ENCODE measurements around the gene NPNT.

NPNT gene

DNA sequence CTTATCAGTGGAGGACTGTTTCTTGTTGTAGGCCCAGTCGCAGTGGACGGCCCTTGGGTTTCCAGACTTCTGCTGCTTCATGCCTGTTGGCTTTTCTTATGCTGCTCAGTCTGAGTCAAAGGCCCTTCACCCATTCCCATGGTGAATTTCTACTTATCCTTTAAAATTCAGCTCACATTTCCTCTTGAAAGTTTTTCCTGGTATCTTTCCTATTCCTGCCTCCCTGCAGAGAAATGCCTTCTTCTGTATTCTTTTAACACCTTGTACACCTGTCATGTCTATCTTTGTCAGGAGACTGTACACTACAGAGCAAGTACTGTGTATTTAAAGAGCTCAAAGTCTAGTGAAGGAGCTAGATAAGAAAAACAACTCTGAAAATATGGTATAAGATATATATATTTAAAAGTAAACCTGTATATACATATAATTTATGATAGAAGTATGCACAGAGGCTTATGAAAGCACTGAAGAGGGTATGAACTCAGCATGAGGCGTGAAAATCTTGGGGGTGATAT is 22.0 kb downstream of the NPNT start:
- no peak for DNase-seq (ENCODE audit: low spot score)

DNA sequence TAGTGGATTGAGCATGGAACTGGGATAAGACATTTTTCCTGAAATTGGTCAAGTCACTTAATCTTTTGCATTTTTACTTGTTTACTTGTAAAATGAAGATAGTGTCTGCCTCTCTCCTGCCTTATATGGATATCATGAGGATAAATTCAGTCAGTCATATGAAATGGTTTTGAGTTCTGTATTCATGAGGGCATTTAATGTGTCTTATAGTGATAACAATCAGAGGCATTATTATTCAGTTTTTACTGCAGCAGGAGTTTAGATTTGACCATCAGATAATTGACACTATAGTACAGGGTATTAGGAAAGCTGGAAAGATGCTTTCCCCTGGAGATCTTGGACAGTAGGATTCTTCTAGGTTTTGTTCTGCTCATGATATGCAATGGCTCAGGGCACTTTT is 26.0 kb downstream of the NPNT start:
- no peak for DNase-seq (ENCODE audit: low spot score)

DNA sequence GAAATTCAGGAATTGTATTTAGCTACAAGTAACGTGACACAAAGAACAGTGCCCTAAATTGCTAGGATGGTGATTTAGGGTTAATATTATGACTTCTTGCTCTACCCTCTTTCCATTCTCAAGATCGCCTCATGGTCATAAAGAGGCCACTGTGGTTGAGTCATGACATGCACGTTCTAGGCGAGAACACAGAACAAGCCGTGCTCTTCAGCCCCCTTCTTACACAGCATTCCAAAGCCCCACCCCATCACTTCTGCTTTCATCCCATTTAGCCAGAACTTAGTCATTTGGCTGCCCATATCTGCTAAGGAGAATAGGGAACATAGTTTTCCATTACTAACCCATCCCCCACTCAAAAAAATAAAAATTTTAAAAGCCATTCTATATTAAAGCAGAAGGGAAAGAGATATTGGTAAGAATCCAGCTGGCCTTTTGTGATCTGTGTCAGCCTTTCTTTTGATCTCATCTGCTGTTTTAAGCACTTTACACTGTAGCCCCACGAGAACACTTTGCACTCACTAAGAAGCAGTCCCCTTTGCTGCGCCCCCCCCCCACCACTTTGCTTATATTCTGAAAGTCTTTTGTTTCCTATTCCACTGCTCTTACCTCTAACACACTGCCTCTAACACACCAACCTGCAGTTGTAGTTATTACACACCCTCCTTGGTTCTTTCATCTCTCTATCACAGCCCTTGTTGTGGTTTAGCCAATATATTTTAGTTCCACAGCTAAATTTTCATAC is 28.4 kb downstream of the NPNT start:
- no peak for DNase-seq (ENCODE audit: low spot score)

DNA sequence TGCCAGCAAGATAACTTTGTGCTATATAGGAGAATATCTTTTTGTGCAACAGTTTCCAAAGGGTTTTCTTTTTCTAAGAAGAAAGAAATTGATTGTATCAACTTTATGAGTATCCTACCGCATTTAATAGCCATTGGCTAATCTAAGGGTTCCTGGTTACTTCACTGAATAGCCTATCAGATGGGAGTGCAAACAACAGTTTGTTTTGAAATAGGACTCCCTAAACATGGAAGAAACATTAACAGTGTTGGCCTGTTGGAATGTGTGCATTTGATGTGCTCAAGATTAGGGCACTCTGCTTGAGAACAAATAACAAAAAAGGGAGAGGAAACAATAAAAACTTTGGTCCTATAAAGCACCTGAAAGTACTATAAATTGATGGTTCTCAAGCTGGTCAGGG is 29.1 kb downstream of the NPNT start:
- DNase-seq (ENCODE audit: low spot score), result no peak

DNA sequence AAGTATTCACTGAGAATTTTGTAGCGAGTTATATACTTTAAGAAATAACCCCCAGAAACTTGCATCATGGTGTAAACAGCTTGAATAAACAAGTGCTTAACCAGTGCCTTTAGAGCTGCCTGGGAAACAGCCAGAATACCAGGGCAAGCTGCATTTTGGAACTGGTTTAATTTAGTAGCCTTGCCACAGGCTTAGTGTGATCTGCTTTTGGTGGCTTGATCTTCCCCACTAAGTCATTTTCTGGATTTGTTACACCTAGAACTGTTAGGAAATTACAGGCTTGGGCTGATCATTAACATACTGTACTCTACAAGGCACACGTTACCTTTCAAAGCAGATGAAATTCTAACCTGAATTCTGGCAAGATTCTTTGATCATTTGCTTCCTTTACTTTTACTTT is 35.4 kb downstream of the NPNT start:
- DNase-seq (ENCODE audit: low spot score), result no peak

DNA sequence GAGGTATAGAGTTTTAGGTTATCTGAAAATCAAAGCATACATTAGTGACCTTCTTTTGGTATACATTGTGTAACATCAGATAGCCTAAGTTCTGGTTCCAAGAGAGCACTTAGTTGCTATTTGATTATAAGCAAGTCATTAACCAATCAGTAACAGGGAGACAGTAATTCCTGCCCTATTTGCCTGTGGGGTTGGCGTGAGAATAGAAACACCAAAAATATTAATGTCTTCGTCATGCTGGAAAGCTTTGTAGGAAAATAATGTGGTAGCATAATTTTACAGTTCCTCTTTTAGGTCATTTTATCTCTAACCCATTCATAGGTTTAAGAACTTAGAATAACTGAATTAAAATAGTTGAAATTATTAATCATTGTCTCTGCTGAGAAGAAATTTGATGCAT is 37.8 kb downstream of the NPNT start:
- DNase-seq (ENCODE audit: low spot score), result no peak

DNA sequence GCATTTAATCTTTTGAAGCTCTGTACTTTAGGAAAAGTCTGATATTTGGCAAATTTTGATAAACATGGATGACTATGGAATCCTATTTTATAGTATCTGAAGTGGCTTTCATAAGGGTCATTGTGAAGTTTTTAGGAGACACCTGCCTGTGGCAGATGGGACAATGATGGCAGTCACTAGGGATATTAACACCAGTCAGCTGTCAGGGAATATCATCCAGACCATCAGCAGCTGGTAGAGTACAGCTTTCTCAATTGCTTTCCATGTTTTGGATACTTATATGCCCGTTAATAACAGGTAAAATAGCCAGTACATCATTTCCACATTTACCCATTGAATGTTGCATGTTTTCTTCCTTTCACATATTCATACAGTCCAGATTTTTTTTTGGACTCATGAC is 39.1 kb downstream of the NPNT start:
- no peak for DNase-seq (ENCODE audit: low spot score)

DNA sequence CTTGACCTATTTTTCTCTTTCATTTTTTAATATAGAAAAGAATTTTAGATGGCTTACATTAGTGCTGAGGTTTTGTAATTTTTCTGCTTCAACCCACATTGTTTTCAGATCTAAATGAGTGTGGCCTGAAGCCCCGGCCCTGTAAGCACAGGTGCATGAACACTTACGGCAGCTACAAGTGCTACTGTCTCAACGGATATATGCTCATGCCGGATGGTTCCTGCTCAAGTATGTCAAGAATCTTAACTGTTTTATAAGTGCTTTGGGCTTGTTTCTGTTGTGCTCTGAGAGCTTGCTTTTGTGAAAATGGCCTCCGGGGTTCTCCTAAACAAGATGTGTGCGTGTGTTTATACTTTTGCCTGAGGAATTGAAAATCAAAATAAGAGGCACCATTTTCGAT is 41.6 kb downstream of the NPNT start:
- DNase-seq (ENCODE audit: low spot score), result no peak

DNA sequence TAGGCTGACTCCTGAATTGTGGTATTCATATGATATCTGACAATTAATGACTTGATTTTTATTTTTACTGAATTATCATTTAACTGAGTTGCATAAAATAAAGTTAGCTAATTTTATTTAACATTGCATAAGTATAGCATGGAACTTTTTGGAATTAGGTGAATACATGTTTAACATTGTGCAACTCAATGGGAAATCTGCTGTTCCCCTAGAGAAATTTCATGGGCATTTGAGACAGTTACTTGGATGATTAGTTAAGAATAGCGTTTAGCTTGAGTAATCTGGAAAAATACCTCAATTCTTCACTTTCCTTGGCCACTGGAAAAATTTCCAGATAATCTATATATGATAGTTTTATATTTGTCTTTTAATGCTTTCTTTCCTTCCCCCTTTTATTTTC is 42.5 kb downstream of the NPNT start:
- no peak for DNase-seq (ENCODE audit: low spot score)

DNA sequence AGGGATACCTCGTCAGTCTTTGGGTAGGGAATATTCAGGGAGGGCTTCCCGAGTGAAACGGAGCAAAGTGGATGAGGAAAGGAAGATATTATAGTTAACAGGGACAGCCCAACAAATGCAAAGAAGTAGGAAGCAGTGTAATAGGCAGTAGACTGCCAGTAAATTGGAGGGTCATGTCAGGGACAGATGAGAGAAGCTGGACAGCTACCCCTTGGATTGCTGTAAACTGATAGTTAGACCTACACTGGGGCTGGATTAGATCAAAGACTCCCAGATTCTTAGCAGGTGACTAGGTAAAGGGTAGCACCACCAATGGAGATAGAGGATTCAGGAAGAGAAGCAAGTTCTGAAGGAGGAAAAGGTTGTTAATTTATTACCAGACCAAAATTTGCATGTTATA is 48.0 kb downstream of the NPNT start:
- DNase-seq (ENCODE audit: low spot score), result no peak

DNA sequence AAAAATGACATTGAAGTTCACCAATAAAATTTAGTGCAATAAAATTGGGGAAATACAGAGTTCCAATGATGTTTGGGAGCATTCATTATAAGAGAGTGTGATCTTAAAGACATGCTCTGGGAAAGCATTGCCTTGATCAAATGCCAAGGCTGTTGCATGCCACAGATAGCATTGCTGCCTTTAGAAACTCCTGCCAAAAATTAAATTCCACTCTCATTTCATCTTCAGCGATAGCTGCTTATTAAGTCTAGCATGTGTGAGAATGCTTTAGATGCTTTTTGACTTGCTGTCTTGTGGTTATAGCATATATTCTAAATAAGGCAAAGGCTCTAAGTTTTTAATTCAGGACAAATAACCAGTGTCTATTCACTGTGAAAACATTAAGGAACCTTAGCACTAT is 49.3 kb downstream of the NPNT start:
- DNase-seq (ENCODE audit: low spot score), result no peak

DNA sequence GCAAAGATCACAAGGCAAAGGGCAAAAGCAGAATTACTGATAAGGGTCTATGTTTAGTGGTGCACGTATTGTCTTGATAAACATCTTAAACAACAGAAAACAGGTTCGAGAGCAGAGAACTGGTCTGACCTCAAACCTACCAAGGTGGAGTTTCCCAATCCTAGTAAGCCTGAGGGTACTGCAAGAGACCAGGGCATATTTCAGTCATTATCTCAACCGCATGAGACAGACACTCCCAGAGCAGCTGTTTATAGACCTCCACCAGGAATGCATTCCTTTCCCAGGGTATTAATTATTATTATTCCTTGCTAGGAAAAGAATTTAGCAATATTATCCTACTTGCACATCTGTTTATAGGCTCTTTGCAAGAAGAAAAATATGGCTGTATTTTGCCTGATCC is 51.5 kb downstream of the NPNT start:
- no peak for DNase-seq (ENCODE audit: low spot score)

DNA sequence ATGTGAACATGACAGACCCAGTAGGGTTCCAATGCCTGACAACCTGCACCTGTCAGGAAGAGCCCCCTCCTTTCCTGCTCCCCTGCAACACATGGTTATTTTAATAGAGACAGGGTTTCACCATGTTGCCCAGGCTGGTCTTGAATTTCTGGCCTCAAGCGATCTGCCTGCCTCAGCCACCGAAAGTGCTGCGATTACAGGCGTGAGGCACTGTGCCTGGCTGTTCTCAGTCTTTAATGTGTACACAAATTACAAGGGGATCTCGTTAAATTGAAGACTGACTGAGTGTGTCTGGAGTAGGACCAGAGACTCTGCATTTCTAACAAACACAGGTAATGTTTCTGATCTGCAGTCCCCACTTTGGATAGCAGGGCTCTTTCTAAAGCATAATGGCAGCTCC is 55.4 kb downstream of the NPNT start:
- no peak for DNase-seq (ENCODE audit: low spot score)

DNA sequence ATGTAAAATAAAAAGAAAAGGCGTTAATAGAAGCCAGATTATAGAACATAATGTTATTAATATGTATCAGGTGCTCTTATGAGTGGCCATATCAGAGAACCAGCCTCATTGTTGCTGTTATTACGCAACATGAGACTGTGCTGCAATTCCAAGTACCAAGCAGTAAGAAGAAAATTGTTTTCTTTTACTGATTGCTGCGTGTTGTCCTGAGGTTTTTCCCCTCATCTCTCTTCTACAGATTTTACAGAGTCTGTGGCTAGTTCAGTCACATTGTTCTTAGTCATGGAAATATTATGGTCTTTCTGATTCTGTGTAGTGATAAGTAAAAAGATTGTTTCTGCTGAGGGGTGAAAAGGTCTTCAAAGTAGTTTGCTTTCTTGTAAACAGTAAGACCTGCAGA is 55.9 kb downstream of the NPNT start:
- DNase-seq (ENCODE audit: low spot score), result no peak

DNA sequence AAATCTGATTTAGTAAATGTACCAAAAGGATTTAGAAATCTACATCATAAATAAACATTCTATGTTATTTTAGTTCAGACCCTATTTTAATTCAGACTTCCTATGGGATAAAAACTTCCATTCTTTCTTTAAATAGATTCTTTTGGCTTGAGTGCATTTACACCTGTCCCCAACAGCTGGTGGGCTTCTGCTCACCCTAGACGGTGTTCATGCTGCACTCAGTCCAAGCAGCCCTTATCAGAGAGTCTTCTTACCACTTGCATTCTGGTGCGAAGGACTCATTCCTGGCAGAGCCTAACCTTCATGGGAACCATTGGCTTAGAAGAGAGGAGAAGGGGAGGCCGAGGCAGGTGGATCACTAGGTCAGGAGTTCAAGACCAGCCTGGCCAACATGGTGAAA is 57.3 kb downstream of the NPNT start:
- DNase-seq (ENCODE audit: low spot score), result no peak

DNA sequence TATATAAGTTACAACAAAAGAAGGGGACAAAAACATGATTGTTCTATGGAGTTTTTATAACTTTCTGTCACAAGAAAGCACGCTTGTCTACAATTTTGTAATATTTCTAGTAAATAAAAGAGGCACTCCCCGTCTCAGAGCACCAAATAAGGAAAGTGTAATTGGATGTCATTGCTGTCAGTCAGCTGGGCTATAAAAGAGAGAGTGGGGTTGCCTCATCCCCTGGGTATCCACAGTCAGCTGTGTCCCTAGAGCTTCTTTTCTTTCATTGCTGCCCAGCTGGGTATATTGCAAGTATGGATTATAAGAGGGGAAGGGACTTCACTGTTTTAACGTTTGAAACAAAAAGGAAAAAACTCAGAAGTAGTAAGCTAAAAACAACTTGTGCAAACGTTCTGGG is 61.3 kb downstream of the NPNT start:
- DNase-seq (ENCODE audit: low spot score), result no peak

DNA sequence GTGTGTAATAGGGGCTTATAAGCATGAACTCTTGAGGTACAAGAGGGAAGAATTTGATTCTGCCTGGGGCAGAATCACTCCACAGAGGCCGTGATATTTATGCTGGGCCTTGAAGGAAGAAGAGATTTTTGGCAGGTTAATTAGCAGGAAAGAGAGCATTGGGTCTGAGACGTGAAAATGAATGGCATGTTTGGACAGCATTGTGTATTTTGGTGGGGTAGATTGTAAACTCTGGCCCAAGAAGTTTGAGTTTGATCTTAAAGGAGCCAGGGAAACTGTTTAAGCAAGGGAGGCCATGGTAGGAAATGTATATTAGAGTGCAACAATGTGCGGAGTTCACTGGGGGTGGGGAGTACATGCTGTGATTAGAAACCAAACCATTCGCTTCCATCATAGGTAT is 62.4 kb downstream of the NPNT start:
- DNase-seq (ENCODE audit: low spot score), result no peak

DNA sequence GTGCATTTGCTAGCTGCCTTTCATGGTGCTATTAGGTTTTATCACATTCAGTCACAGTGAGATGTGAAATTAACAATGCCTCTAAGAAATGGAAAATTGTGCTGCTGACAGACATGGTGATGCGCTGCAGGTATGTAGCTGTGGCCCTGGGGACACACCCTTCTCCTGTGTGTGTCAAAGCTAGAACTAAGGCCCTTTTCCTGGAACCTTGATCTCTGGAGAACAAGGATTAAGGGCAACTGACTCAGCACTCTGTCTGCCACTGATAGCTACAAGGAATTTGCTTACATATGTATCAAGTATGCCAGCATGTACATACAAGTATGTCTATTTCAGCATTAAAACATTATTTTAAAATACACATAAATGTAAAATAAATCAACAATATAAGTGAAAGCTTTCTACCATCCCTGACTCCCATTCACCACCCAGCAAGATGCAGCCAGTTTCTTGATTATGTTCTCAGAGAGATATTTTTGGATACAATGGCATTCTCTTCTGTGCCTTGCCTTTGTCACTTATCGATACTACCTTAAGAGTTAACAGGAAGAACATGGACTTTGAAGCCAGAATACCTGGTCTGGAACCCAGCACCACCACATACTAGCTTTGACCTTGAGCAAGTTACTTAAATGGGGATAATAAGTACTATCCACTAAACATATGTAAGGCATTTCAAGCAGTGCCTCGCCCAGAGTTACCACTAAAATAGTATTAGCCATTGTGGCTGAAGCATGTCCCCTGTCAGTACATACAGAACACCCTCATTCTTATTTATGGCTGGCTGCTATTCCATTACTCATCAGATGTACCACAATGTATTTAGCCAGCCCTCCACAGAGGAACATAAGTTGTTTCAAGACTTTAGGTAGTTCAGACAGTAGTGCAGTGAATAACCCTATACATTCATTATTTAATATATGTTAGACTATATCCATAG is 68.5 kb downstream of the NPNT start:
- no peak for DNase-seq (ENCODE audit: low spot score)

DNA sequence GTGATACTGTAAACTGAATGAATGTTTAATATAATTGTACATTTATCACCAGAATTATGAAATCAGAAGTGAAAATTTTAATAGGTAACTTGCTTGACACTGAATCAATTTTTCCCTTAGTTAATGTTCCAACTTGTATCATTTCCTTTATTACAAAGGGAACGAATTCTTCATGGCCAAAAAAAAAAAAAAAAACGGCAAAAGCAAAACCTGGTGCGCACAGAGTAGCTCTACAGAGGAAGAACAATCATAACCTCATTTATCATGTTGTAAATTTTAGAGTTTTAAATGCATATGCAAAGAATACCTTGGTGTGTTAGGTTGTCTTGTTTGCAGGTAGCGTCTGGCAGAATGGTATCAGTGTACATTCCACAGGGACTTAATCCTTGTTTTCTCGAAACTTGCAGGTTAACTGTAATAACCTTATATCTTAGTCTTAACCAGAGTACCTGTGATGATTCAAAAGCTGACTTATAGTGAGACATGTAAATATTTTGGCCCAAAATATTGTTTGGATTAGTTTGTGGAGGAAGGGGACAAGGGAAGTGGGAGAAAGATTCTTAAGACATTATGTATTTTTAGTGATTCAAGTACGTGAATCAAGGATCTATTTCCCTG is 70.0 kb downstream of the NPNT start:
- DNase-seq (ENCODE audit: low spot score), result no peak

DNA sequence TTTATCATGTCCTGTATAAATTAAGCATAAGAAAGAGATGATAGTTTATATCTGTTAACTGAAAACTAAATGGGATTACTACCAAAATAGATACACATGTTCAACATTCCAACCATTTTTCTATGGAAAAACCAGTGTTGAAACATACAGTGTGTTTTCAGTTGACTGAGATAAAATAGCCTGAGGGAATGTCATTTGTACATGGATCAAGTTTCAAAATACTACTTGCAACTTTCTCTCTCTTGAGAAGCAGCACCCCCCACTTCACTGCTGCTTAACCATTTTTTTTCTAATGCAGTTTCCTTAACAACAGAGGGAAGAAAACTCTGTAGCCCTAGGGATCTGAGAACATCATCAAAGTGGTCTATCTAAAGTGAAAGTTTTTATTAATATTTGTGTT is 70.8 kb downstream of the NPNT start:
- DNase-seq (ENCODE audit: low spot score), result no peak

DNA sequence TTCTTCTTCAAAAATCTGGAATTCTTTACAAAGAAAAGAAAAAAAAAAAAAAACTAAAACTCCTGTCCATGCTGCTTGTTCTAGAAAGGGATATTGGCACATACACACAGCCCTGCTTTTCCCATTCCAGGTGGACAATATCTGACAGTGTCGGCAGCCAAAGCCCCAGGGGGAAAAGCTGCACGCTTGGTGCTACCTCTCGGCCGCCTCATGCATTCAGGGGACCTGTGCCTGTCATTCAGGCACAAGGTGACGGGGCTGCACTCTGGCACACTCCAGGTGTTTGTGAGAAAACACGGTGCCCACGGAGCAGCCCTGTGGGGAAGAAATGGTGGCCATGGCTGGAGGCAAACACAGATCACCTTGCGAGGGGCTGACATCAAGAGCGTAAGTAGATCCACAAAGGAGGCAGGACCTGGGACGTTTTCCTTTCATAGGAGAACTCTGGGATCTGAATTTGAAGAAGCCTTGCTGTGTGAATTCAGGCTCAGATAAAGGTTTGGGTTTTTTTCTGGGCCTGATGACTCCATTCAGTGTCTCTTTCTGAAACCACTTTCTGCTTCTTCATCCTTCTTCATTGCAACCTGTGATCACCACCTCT is 71.9 kb downstream of the NPNT start:
- no peak for DNase-seq (ENCODE audit: low spot score)

DNA sequence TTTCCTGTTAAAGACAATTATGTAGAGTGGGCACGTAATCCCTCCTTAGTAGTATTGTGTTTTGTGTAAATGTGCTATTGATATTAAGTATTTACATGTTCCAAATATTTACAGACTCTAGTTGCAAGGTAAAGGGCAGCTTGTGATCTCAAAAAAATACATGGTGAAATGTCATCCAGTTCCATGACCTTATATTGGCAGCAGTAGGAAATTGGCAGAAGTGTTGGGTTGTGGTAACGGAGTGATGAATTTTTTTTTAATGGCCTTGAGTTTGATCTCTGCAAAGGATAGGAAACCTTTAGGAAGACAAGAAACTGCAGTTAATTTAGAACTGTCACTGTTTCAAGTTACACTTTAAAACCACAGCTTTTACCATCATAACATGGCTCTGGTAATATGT is 74.3 kb downstream of the NPNT start:
- DNase-seq (ENCODE audit: low spot score), result no peak

DNA sequence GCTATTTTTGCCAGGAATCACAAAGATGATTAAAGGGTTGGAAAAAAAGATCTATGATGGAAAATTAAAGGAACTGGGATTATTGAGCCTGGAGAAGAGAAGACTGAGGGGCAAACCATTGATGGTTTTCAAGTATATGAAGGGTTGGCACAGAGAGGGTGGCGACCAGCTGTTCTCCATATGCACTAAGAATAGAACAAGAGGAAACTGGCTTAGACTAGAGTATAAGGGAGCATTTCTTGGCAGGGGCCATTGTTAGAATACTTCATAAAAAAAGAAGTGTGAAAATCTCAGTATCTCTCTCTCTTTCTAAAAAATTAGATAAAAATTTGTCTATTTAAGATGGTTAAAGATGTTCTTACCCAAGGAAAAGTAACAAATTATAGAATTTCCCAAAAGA is 75.1 kb downstream of the NPNT start:
- DNase-seq (ENCODE audit: low spot score), result no peak
